NB4 (cell line): ENCODE measurements around the gene ADAMTS2.

Experiments used
- DNase-seq: peaks from one replicate; pipeline ENCODE4 v3.0.0; 2010; ENCODE audit warnings: low read depth
- H3K4me3 ChIP-seq: one replicate; pipeline ENCODE4 v1.5.1; 2011; ENCODE audit warnings: mild to moderate bottlenecking, low read depth, low read length, moderate library complexity
- MYC ChIP-seq: IDR thresholded peaks from 2 replicates; pipeline ENCODE4 v1.6.1; 2011; ENCODE audit warnings: low read depth, low read length
- POLR2A ChIP-seq: IDR thresholded peaks from 2 replicates; pipeline ENCODE4 v1.6.1; 2011; ENCODE audit warnings: mild to moderate bottlenecking; ENCODE audit not compliant: insufficient read length; ENCODE audit errors: extremely low read depth
- TF ChIP-seq, protein P1 (sequence below): IDR thresholded peaks from 2 replicates; pipeline ENCODE4 v1.6.1; 2011; ENCODE audit warnings: low read depth, low read length
- TF ChIP-seq, protein P2 (sequence below): IDR thresholded peaks from one replicate; pipeline ENCODE4 v1.5.1; 2012; ENCODE audit warnings: low read depth, low read length

Gene ADAMTS2

GRCh38 chr5:179171816-179172745 is 173.2 kb downstream of the ADAMTS2 start:
- DNase-seq, result no peak
- TF ChIP-seq, protein P1, sequence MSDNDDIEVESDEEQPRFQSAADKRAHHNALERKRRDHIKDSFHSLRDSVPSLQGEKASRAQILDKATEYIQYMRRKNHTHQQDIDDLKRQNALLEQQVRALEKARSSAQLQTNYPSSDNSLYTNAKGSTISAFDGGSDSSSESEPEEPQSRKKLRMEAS, result no peak
- TF ChIP-seq MYC (no peak), POLR2A (no peak)
- TF ChIP-seq, protein P2, sequence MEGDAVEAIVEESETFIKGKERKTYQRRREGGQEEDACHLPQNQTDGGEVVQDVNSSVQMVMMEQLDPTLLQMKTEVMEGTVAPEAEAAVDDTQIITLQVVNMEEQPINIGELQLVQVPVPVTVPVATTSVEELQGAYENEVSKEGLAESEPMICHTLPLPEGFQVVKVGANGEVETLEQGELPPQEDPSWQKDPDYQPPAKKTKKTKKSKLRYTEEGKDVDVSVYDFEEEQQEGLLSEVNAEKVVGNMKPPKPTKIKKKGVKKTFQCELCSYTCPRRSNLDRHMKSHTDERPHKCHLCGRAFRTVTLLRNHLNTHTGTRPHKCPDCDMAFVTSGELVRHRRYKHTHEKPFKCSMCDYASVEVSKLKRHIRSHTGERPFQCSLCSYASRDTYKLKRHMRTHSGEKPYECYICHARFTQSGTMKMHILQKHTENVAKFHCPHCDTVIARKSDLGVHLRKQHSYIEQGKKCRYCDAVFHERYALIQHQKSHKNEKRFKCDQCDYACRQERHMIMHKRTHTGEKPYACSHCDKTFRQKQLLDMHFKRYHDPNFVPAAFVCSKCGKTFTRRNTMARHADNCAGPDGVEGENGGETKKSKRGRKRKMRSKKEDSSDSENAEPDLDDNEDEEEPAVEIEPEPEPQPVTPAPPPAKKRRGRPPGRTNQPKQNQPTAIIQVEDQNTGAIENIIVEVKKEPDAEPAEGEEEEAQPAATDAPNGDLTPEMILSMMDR, result no peak
- no peak overlapping the region for H3K4me3 ChIP-seq

GRCh38 chr5:179171251-179171815 is 173.9 kb downstream of the ADAMTS2 start:
- no peak for DNase-seq
- no peak overlapping the region for H3K4me3 ChIP-seq
- TF ChIP-seq POLR2A (no peak), MYC (no peak)
- TF ChIP-seq, protein P1, result no peak
- TF ChIP-seq, protein P2, result no peak

- no peak overlapping the region for H3K4me3 ChIP-seq
- DNase-seq, result no peak
- TF ChIP-seq, protein P2, result no peak
- TF ChIP-seq, protein P1, result no peak
- no peak for TF ChIP-seq MYC
- TF ChIP-seq POLR2A, result no peak
These were observed 174.7 kb downstream of the ADAMTS2 start for GRCh38 chr5:179170606-179171005.

DNA sequence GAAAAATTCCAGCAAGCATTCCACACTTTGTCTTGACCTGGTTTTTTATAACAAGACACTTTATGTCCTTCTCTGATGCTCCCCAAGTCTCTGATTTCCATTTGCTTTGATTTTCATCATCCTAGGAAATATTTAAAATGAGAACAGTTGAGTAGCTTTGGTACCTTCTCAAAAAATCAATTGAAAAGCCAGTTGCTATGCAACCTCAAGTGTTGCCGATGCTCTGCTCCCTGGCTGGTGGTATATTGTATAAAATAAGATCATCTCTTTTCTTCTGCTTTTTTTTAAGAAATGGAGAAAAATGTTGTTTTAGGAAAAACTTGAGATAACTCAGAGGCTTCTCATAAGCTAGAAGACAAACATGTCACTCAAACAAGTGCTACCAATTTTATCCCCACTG is 175.4 kb downstream of the ADAMTS2 start:
- DNase-seq, result no peak
- H3K4me3 ChIP-seq, result no peak overlapping the region
- TF ChIP-seq, protein P1, result no peak
- TF ChIP-seq, protein P2, result no peak
- no peak for TF ChIP-seq MYC
- no peak for TF ChIP-seq POLR2A

DNA sequence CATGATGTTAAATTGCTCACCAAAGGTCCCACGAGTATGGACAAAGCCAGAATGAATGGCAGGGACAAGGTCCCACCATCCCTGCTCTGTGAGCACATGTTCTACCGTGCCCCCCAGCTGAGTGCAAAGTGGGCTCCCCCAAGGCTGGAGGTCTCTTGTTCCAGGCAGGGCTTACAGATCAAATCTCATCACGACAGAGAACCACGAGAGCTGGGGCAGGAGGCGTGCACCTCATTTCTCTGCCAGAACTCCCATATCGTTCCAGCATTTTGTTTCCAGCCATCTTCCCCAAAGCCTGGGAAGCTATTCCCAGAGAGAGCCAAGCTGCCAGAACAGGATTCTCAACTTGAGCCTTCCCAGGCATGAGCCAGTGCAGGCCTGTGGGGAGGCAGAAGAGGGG is 176.6 kb downstream of the ADAMTS2 start:
- no peak for DNase-seq
- TF ChIP-seq POLR2A, result no peak
- TF ChIP-seq MYC, result no peak
- TF ChIP-seq, protein P1, result no peak
- TF ChIP-seq, protein P2, result no peak
- H3K4me3 ChIP-seq, result no peak overlapping the region
